Mesendoderm (in vitro differentiated cells): ENCODE data around the gene MAD1L1.

Experiments used
- DNase-seq: peaks from one replicate; pipeline ENCODE4 v3.0.0; 2013
- H2AK5ac ChIP-seq: 2 replicates; pipeline ENCODE4 v1.6.1; 2013; ENCODE audit warnings: low read length, inconsistent platforms
- H2BK120ac ChIP-seq: 2 replicates; pipeline ENCODE4 v1.6.1; 2013; ENCODE audit warnings: low read depth, mild to moderate bottlenecking, low read length, moderate library complexity, mixed read lengths
- H2BK15ac ChIP-seq: replicated peaks from 2 replicates; pipeline ENCODE4 v1.6.1; 2013; ENCODE audit warnings: low read depth, mild to moderate bottlenecking, moderate library complexity
- H2BK5ac ChIP-seq: 2 replicates; pipeline ENCODE4 v1.6.1; 2013; ENCODE audit warnings: low read length, inconsistent platforms
- H3K18ac ChIP-seq: 2 replicates; pipeline ENCODE4 v1.6.1; 2013; ENCODE audit warnings: mild to moderate bottlenecking, low read length, mixed read lengths
- H3K23ac ChIP-seq: one replicate; pipeline ENCODE4 v1.6.1; 2013; ENCODE audit warnings: low read length
- H3K27ac ChIP-seq: 2 replicates; pipeline ENCODE4 v1.5.1; 2013; ENCODE audit warnings: low read depth, mild to moderate bottlenecking, inconsistent platforms, low read length, moderate library complexity
- H3K27me3 ChIP-seq: 2 replicates; pipeline ENCODE4 v1.6.1; 2013; ENCODE audit warnings: low read length, control low read depth, mild to moderate bottlenecking, inconsistent platforms; ENCODE audit not compliant: insufficient read depth, poor library complexity
- H3K36me3 ChIP-seq: 2 replicates; pipeline ENCODE4 v1.6.1; 2013; ENCODE audit warnings: low read length, inconsistent platforms; ENCODE audit not compliant: control insufficient read depth, insufficient read depth
- H3K4ac ChIP-seq: one replicate; pipeline ENCODE4 v1.6.1; 2013; ENCODE audit warnings: low read depth, mild to moderate bottlenecking, low read length, moderate library complexity
- H3K4me1 ChIP-seq: 2 replicates; pipeline ENCODE4 v1.6.1; 2013; ENCODE audit warnings: low read depth, low read length, inconsistent platforms; ENCODE audit not compliant: control insufficient read depth
- H3K4me2 ChIP-seq: 2 replicates; pipeline ENCODE4 v1.6.1; 2013; ENCODE audit warnings: low read length
- H3K4me3 ChIP-seq: 2 replicates; pipeline ENCODE4 v1.5.1; 2013; ENCODE audit warnings: mild to moderate bottlenecking, low read length
- H3K56ac ChIP-seq: one replicate; pipeline ENCODE4 v1.6.1; 2013; ENCODE audit warnings: low read length
- H3K79me1 ChIP-seq: 2 replicates; pipeline ENCODE4 v1.6.1; 2013; ENCODE audit warnings: low read length, inconsistent platforms
- H3K79me2 ChIP-seq: 2 replicates; pipeline ENCODE4 v1.6.1; 2013; ENCODE audit warnings: mild to moderate bottlenecking, low read length; ENCODE audit not compliant: control insufficient read depth, insufficient read depth
- H3K9ac ChIP-seq: 2 replicates; pipeline ENCODE4 v1.6.1; 2013; ENCODE audit warnings: low read length, inconsistent platforms
- H4K5ac ChIP-seq: one replicate; pipeline ENCODE4 v1.6.1; 2013; ENCODE audit warnings: low read length
- H4K8ac ChIP-seq: one replicate; pipeline ENCODE4 v1.6.1; 2013; ENCODE audit warnings: low read depth, mild to moderate bottlenecking, control low read depth, low read length, moderate library complexity
- WGBS: extraction: QIAGEN DNeasy Blood & Tissue Kit; methylation state at CpG from one replicate; pipeline ENCODE4 v1.1.7; 2013; ENCODE audit warnings: low lambda C conversion rate, missing lambda C conversion rate; ENCODE audit not compliant: insufficient coverage; ENCODE audit errors: extremely low coverage; 5-methylcytosine and 5-hydroxymethylcytosine counted together

Gene MAD1L1

GRCh38 chr7:1815051-1815481 is 417.7 kb downstream of the MAD1L1 start:
- Histone ChIP-seq H2BK15ac (no peak overlapping the region), H2BK120ac (no peak overlapping the region), H3K9ac (no peak overlapping the region), H3K4ac (no peak overlapping the region), H3K56ac (no peak overlapping the region), H3K4me3 (no peak overlapping the region), H3K4me1 (no peaks in the 10 kb centered on the region), H2AK5ac (no peak overlapping the region), H4K5ac (no peak overlapping the region), H3K79me2 (no peaks in the 10 kb centered on the region), H3K27me3 (no peaks in the 10 kb centered on the region), H3K79me1 (no peaks in the 10 kb centered on the region), H2BK5ac (no peak overlapping the region), H3K36me3 (no peaks in the 10 kb centered on the region), H3K18ac (no peak overlapping the region), H3K27ac (no peak overlapping the region), H4K8ac (no peak overlapping the region), H3K23ac (no peak overlapping the region), H3K4me2 (no peak overlapping the region)
- DNase-seq = no peak
- WGBS = no CpG with 5 or more reads among the region's 17 CpGs

GRCh38 chr7:1814089-1814811 is 418.5 kb downstream of the MAD1L1 start:
- no peak overlapping the region for H2BK15ac ChIP-seq
- no peak overlapping the region for H3K4me2 ChIP-seq
- no peaks in the 10 kb centered on the region for H3K27me3 ChIP-seq
- H2AK5ac ChIP-seq = no peak overlapping the region
- H3K18ac ChIP-seq = no peak overlapping the region
- H3K4me1 ChIP-seq = no peaks in the 10 kb centered on the region
- no peak overlapping the region for H2BK120ac ChIP-seq
- no peak overlapping the region for H2BK5ac ChIP-seq
- no peak overlapping the region for H3K56ac ChIP-seq
- no peak for DNase-seq
- no peak overlapping the region for H3K27ac ChIP-seq
- H3K4ac ChIP-seq = no peak overlapping the region
- H4K5ac ChIP-seq = no peak overlapping the region
- H3K79me1 ChIP-seq = no peaks in the 10 kb centered on the region
- H3K36me3 ChIP-seq = no peaks in the 10 kb centered on the region
- H3K79me2 ChIP-seq = no peaks in the 10 kb centered on the region
- no peak overlapping the region for H3K9ac ChIP-seq
- no peak overlapping the region for H3K4me3 ChIP-seq
- no CpG with 5 or more reads among the region's 22 CpGs for WGBS
- H4K8ac ChIP-seq = no peak overlapping the region
- H3K23ac ChIP-seq = no peak overlapping the region

- H2BK15ac ChIP-seq = no peak overlapping the region
- no peaks in the 10 kb centered on the region for H3K79me1 ChIP-seq
- H3K4me1 ChIP-seq = no peaks in the 10 kb centered on the region
- no peak overlapping the region for H4K8ac ChIP-seq
- no peak overlapping the region for H3K23ac ChIP-seq
- H3K4me3 ChIP-seq = no peak overlapping the region
- no peaks in the 10 kb centered on the region for H3K27me3 ChIP-seq
- no peak overlapping the region for H3K18ac ChIP-seq
- no peak overlapping the region for H3K4me2 ChIP-seq
- no peak overlapping the region for H3K4ac ChIP-seq
- H3K36me3 ChIP-seq = no peaks in the 10 kb centered on the region
- no peak overlapping the region for H3K27ac ChIP-seq
- WGBS = no CpG with 5 or more reads among the region's 18 CpGs
- no peaks in the 10 kb centered on the region for H3K79me2 ChIP-seq
- no peak for DNase-seq
- no peak overlapping the region for H2BK120ac ChIP-seq
- no peak overlapping the region for H2BK5ac ChIP-seq
- no peak overlapping the region for H2AK5ac ChIP-seq
- H3K56ac ChIP-seq = no peak overlapping the region
- H4K5ac ChIP-seq = no peak overlapping the region
- H3K9ac ChIP-seq = no peak overlapping the region
These were observed 419.2 kb downstream of the MAD1L1 start for GRCh38 chr7:1813394-1814088.

- Histone ChIP-seq H3K56ac (no peak overlapping the region), H3K9ac (no peak overlapping the region), H3K36me3 (no peaks in the 10 kb centered on the region), H4K8ac (no peak overlapping the region), H3K18ac (no peak overlapping the region), H2BK5ac (no peak overlapping the region), H3K23ac (no peak overlapping the region), H3K4me2 (no peak overlapping the region), H3K79me1 (no peaks in the 10 kb centered on the region), H3K4me1 (no peaks in the 10 kb centered on the region), H3K27ac (no peak overlapping the region), H2AK5ac (no peak overlapping the region), H3K4me3 (no peak overlapping the region), H3K79me2 (no peaks in the 10 kb centered on the region), H2BK15ac (no peak overlapping the region), H3K4ac (no peak overlapping the region), H3K27me3 (no peaks in the 10 kb centered on the region), H4K5ac (no peak overlapping the region), H2BK120ac (no peak overlapping the region)
- no CpG with 5 or more reads among the region's 33 CpGs for WGBS
- peak; percentile 58 for DNase-seq
These were observed 420.0 kb downstream of the MAD1L1 start for GRCh38 chr7:1812509-1813393.

- no CpG with 5 or more reads among the region's 9 CpGs for WGBS
- Histone ChIP-seq H2BK120ac (no peak overlapping the region), H3K79me1 (no peaks in the 10 kb centered on the region), H3K79me2 (no peaks in the 10 kb centered on the region), H4K5ac (no peak overlapping the region), H3K4me1 (no peaks in the 10 kb centered on the region), H2BK5ac (no peak overlapping the region), H3K9ac (no peak overlapping the region), H4K8ac (no peak overlapping the region), H3K4me2 (no peak overlapping the region), H3K27ac (no peak overlapping the region), H3K36me3 (no peaks in the 10 kb centered on the region), H3K27me3 (no peaks in the 10 kb centered on the region), H3K4me3 (no peak overlapping the region), H2AK5ac (no peak overlapping the region), H3K18ac (no peak overlapping the region), H3K23ac (no peak overlapping the region), H2BK15ac (no peak overlapping the region), H3K4ac (no peak overlapping the region), H3K56ac (no peak overlapping the region)
- DNase-seq = no peak
These were observed 420.8 kb downstream of the MAD1L1 start for GRCh38 chr7:1811850-1812508.
